ENCODE data around the gene KCNAB1.

Gene KCNAB1

GRCh38 chr3:156471431-156471830, 351.1 kb downstream of the KCNAB1 start:
- no peak for DNase-seq

- no peak for DNase-seq
Measured at GRCh38 chr3:156472150-156472549, 351.8 kb downstream of the KCNAB1 start.

- no peak for DNase-seq
Measured at GRCh38 chr3:156472684-156473083, 352.3 kb downstream of the KCNAB1 start.

- no peak for DNase-seq
Measured at GRCh38 chr3:156473341-156473740, 353.0 kb downstream of the KCNAB1 start.

GRCh38 chr3:156474560-156475389, 354.4 kb downstream of the KCNAB1 start:
- DNase-seq, result no peak

GRCh38 chr3:156477323-156477722, 356.9 kb downstream of the KCNAB1 start:
- DNase-seq, result no peak

- DNase-seq, result no peak
Measured at GRCh38 chr3:156478891-156479290, 358.5 kb downstream of the KCNAB1 start.

GRCh38 chr3:156479604-156480003, 359.2 kb downstream of the KCNAB1 start:
- no peak for DNase-seq

GRCh38 chr3:156480949-156481348, 360.6 kb downstream of the KCNAB1 start:
- DNase-seq, result no peak

- no peak for DNase-seq
Measured at GRCh38 chr3:156483002-156483401, 362.6 kb downstream of the KCNAB1 start.

GRCh38 chr3:156483426-156483825, 363.0 kb downstream of the KCNAB1 start:
- DNase-seq, result no peak

GRCh38 chr3:156483961-156484787, 363.8 kb downstream of the KCNAB1 start:
- DNase-seq, result peak; percentile 23

GRCh38 chr3:156488767-156489166, 368.4 kb downstream of the KCNAB1 start:
- DNase-seq, result no peak

GRCh38 chr3:156489462-156489911, 369.1 kb downstream of the KCNAB1 start:
- DNase-seq, result no peak

- no peak for DNase-seq
Measured at GRCh38 chr3:156491192-156491591, 370.8 kb downstream of the KCNAB1 start.

GRCh38 chr3:156492801-156493261, 372.5 kb downstream of the KCNAB1 start:
- DNase-seq, result no peak

- no peak for DNase-seq
Measured at GRCh38 chr3:156493887-156494286, 373.5 kb downstream of the KCNAB1 start.

GRCh38 chr3:156495816-156496215, 375.4 kb downstream of the KCNAB1 start:
- no peak for DNase-seq

GRCh38 chr3:156497326-156497725, 376.9 kb downstream of the KCNAB1 start:
- no peak for DNase-seq

- no peak for DNase-seq
Measured at GRCh38 chr3:156498307-156498706, 377.9 kb downstream of the KCNAB1 start.

- DNase-seq, result no peak
Measured at GRCh38 chr3:156507285-156507684, 386.9 kb downstream of the KCNAB1 start.

- no peak for DNase-seq
Measured at GRCh38 chr3:156509189-156510174, 389.1 kb downstream of the KCNAB1 start.

All from activated CD4-positive, alpha-beta T cell treated with anti-CD3 and anti-CD28 coated beads, Interleukin-2, amount 50 U/mL, for 1 hour (primary cell).